Upper lobe of left lung (tissue), 4 donors: ENCODE results near the gene AFF4.

Source experiments
- POLR2A ChIP-seq, 4 donors: fragments of 450-650 bp; IDR thresholded peaks; one replicate each; pipeline ENCODE4 v1.5.1; 2016 to 2017; ENCODE audit warnings: antibody characterized with exemption in 4 of 4, mild to moderate bottlenecking in 2 of 4
- POLR2AphosphoS5 ChIP-seq, 2 donors: sonication (generic); formaldehyde crosslinking; IDR thresholded peaks; one replicate each; pipeline ENCODE4 v1.5.1; 2017; ENCODE audit warnings: antibody characterized with exemption in 2 of 2
- TF ChIP-seq, protein P1 (sequence below), 6 experiments: fragments of 450-650 bp in 4 of 6; fragments of 200-600 bp in 2 of 6; sonication (generic) in 2 of 6; IDR thresholded peaks; one replicate each; pipeline ENCODE4 v1.5.1; 2016 to 2019; ENCODE audit warnings: antibody characterized with exemption in 6 of 6

GRCh38 chr5:132887283-132887682 is 76.2 kb downstream of the AFF4 start:
- TF ChIP-seq, protein P1, sequence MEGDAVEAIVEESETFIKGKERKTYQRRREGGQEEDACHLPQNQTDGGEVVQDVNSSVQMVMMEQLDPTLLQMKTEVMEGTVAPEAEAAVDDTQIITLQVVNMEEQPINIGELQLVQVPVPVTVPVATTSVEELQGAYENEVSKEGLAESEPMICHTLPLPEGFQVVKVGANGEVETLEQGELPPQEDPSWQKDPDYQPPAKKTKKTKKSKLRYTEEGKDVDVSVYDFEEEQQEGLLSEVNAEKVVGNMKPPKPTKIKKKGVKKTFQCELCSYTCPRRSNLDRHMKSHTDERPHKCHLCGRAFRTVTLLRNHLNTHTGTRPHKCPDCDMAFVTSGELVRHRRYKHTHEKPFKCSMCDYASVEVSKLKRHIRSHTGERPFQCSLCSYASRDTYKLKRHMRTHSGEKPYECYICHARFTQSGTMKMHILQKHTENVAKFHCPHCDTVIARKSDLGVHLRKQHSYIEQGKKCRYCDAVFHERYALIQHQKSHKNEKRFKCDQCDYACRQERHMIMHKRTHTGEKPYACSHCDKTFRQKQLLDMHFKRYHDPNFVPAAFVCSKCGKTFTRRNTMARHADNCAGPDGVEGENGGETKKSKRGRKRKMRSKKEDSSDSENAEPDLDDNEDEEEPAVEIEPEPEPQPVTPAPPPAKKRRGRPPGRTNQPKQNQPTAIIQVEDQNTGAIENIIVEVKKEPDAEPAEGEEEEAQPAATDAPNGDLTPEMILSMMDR (IDR thresholded peaks at IDR 0.05): no peak
- TF ChIP-seq POLR2A (IDR thresholded peaks at IDR 0.05) (no peak), POLR2AphosphoS5 (IDR thresholded peaks at IDR 0.05) (no peak)
